Breast epithelium (tissue), 4 donors: ENCODE measurements around the gene PAN3. TPM values are rescaled to one million over a fixed set of nuclear protein-coding genes. Genes with fewer than 3 reads are reported as not detected.

Experiments
- DNase-seq, 2 donors: peaks; one replicate each; pipeline ENCODE4 v3.0.0-alpha.2; 2019; ENCODE audit warnings: low spot score in 2 of 2
- H3K27ac ChIP-seq, 2 donors: fragments of 200-600 bp; sonication (generic) in 1 of 2; one replicate each; pipeline ENCODE4 v1.5.1; 2016 to 2019; ENCODE audit warnings: mild to moderate bottlenecking in 1 of 2
- H3K27me3 ChIP-seq, 2 donors: fragments of 200-600 bp; sonication (generic) in 1 of 2; one replicate each; pipeline versions ENCODE4 v1.5.1 to v1.6.0; 2017 to 2019; ENCODE audit warnings: control low read depth in 1 of 2, mild to moderate bottlenecking in 1 of 2
- H3K36me3 ChIP-seq: fragments of 200-600 bp; one replicate; pipeline ENCODE4 v1.5.1; 2019
- H3K4me1 ChIP-seq, 2 donors: fragments of 200-600 bp; sonication (generic); one replicate each; pipeline ENCODE4 v1.5.1; 2016 to 2019; ENCODE audit warnings: control low read depth in 1 of 2
- H3K4me3 ChIP-seq, 3 donors: fragments of 200-600 bp; sonication (generic); 1 replicate in 2 of 3; 2 replicates in 1 of 3; pipeline ENCODE4 v1.5.1; 2016 to 2019; ENCODE audit warnings: mild to moderate bottlenecking in 3 of 3, moderate library complexity in 2 of 3
- H3K9me3 ChIP-seq, 2 donors: fragments of 200-600 bp; sonication (generic) in 1 of 2; one replicate each; pipeline ENCODE4 v1.5.1; 2016 to 2019; ENCODE audit warnings: control low read depth in 1 of 2
- POLR2A ChIP-seq: fragments of 450-650 bp; IDR thresholded peaks from one replicate; pipeline ENCODE4 v1.6.1; 2016; ENCODE audit warnings: antibody characterized with exemption, mild to moderate bottlenecking, moderate library complexity
- POLR2AphosphoS5 ChIP-seq, 3 donors: sonication (generic); formaldehyde crosslinking; IDR thresholded peaks; one replicate each; pipeline ENCODE4 v1.6.1; 2017; ENCODE audit warnings: antibody characterized with exemption in 3 of 3
- intact Hi-C: fragments of 100-400 bp; cut with DNase I; formaldehyde crosslinking; loops from one replicate; pipeline ENCODE4 v1.15.1; 2023; ENCODE audit warnings: low total_unique reads
- total RNA-seq, 3 donors: library from RNA; depleted of rRNA; stranded (reverse); fragments of >200 nt; gene quantifications; one replicate each; pipeline ENCODE4 v1.1.0, GENCODE V29; 2016
- TF ChIP-seq, protein P1 (sequence below), 3 donors: fragments of 450-650 bp; IDR thresholded peaks; one replicate each; pipeline ENCODE4 v1.5.1; 2016 to 2017; ENCODE audit warnings: antibody characterized with exemption in 3 of 3, mild to moderate bottlenecking in 3 of 3, moderate library complexity in 3 of 3

PAN3 gene
- total RNA-seq, 3 donors from 2014 or later: 39.0 to 75.2 (median 50.8) TPM

DNA sequence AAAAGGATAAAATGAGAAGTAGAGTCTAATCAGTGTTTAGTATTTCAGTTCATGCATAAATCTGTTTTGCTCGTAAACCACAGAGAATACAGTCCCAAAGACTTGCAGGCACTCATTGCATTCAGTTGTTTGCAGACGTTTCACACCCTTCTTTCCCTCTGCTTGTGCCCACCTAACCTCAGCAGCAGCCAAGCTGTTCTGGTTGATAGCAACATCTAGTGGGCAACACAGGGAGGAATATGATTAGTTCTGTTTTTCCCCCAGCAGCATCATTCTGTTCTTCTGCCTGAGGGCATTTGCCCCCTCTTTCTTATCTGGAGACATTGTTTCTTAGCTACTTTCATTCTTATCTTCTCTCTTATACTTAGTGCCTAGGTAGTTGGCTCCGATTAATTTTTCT, 135.6 kb downstream of the PAN3 start:
- Histone ChIP-seq H3K36me3 (no peaks in the 10 kb centered on the region), H3K27ac (no peak overlapping the region), H3K4me3 (no peak overlapping the region), H3K4me1 (no peaks in the 10 kb centered on the region), H3K27me3 (no peaks in the 10 kb centered on the region), H3K9me3 (no peaks in the 10 kb centered on the region)
- no peak for DNase-seq
- TF ChIP-seq POLR2A: no peak
- no peak for TF ChIP-seq POLR2AphosphoS5 (IDR thresholded peaks at IDR 0.05)
- TF ChIP-seq, protein P1, sequence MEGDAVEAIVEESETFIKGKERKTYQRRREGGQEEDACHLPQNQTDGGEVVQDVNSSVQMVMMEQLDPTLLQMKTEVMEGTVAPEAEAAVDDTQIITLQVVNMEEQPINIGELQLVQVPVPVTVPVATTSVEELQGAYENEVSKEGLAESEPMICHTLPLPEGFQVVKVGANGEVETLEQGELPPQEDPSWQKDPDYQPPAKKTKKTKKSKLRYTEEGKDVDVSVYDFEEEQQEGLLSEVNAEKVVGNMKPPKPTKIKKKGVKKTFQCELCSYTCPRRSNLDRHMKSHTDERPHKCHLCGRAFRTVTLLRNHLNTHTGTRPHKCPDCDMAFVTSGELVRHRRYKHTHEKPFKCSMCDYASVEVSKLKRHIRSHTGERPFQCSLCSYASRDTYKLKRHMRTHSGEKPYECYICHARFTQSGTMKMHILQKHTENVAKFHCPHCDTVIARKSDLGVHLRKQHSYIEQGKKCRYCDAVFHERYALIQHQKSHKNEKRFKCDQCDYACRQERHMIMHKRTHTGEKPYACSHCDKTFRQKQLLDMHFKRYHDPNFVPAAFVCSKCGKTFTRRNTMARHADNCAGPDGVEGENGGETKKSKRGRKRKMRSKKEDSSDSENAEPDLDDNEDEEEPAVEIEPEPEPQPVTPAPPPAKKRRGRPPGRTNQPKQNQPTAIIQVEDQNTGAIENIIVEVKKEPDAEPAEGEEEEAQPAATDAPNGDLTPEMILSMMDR (IDR thresholded peaks at IDR 0.05): no peak
- intact Hi-C loops: no loop called here

DNA sequence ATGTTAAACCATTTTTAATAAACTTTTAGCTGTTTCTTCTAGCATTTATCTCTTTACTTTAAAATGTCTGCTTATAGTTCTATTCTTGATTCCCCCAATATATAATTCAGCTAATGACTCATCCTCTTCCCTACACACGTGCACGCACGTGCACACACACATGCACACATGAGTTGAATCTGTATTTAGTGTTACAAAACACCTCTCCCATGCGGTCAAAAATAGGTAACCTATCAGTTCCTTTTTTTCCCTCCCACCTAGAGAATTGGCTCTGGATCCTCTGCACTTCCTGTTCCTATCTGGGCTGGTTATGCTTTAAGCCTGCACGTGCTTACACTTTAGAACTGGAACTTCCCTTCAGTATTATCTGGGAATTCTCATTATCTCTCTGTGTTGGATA, 144.1 kb downstream of the PAN3 start:
- TF ChIP-seq, protein P1 (IDR thresholded peaks at IDR 0.05): no peak
- TF ChIP-seq POLR2AphosphoS5 (IDR thresholded peaks at IDR 0.05) (no peak), POLR2A (no peak)
- H3K36me3 ChIP-seq: peaks cover 3% of the 10 kb centered on the region
- no peak for DNase-seq

DNA sequence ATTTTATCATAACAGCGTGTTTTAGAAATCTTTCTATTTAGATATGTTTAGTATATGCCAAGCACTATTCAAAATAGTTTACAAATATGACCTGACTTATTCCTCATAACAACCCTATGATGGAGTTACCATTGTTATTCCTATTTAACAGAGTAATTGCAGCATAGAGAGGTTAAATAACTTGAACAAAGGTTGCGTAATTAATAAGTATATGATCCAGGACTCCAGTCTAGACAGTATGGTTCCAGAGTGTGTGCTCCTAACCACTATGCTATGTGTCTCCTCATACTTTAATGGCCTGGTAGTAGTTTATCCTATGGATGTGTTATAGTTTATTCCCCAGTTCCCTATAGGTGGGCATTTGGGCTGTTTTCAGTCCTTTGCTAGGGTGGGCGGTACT, 145.3 kb downstream of the PAN3 start:
- Histone ChIP-seq H3K9me3 (no peaks in the 10 kb centered on the region), H3K27me3 (no peaks in the 10 kb centered on the region), H3K27ac (no peak overlapping the region), H3K4me3 (no peak overlapping the region), H3K36me3 (peaks cover 9% of the 10 kb centered on the region), H3K4me1 (no peaks in the 10 kb centered on the region)
- intact Hi-C loops: no loop called here
- DNase-seq: no peak
- TF ChIP-seq, protein P1 (IDR thresholded peaks at IDR 0.05): no peak
- no peak for TF ChIP-seq POLR2A
- TF ChIP-seq POLR2AphosphoS5 (IDR thresholded peaks at IDR 0.05): no peak

More for the DNA sequence above, 144.1 kb downstream of the PAN3 start:
- no peaks in the 10 kb centered on the region for H3K9me3 ChIP-seq
- H3K27me3 ChIP-seq: no peaks in the 10 kb centered on the region
- intact Hi-C loops: no loop called here
- no peaks in the 10 kb centered on the region for H3K4me1 ChIP-seq
- no peak overlapping the region for H3K4me3 ChIP-seq
- no peak overlapping the region for H3K27ac ChIP-seq

DNA sequence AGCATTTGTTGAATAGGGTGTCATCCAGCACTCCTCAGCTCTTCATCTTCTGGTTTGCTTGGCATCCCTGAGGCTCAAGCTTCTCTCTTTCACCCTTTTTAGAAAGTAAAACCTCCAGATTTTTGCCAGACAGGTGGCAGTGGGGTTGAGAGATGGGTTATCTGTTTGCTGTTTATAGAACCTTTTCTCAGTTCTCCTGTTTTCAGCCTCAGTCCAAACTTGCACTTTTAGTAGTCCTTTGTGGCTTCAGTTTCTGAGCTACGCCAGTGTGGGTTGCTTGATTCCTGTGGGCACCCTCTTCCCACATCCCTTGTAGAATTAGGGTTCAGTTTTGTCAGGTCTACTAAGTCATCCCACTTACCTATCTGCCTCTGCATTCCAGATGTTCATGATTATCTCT, 147.9 kb downstream of the PAN3 start:
- peaks cover 9% of the 10 kb centered on the region for H3K36me3 ChIP-seq
- no peak for TF ChIP-seq POLR2A
- TF ChIP-seq, protein P1 (IDR thresholded peaks at IDR 0.05): no peak
- TF ChIP-seq POLR2AphosphoS5 (IDR thresholded peaks at IDR 0.05): no peak
- H3K4me3 ChIP-seq: no peak overlapping the region
- DNase-seq: no peak
- no peaks in the 10 kb centered on the region for H3K27me3 ChIP-seq
- H3K9me3 ChIP-seq: no peaks in the 10 kb centered on the region
- intact Hi-C loops: no loop called here
- H3K4me1 ChIP-seq: no peaks in the 10 kb centered on the region
- H3K27ac ChIP-seq: no peak overlapping the region

DNA sequence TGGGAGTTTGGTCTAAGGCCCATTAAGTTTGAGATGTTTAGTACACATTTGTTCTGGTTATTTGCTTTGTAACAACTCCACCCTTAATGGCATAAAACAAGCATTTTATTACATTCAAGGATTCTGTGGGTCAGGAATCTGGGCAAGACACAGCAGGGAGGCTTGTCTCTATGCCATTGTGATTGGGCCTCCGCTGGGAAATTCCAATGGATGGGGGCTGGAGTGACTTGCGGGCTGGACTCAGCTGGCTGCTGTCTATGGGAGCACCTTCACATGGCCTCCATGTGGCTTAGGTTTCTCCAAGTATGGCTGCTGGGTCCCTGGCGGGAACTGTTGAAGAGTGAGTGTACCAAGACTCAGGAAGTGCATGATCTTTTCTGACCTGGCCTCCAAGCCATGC, 159.0 kb downstream of the PAN3 start:
- Histone ChIP-seq H3K9me3 (no peaks in the 10 kb centered on the region), H3K27me3 (no peaks in the 10 kb centered on the region), H3K4me1 (no peaks in the 10 kb centered on the region), H3K36me3 (no peaks in the 10 kb centered on the region), H3K4me3 (no peak overlapping the region), H3K27ac (no peak overlapping the region)
- no peak for DNase-seq
- intact Hi-C loops: no loop called here
- no peak for TF ChIP-seq POLR2AphosphoS5 (IDR thresholded peaks at IDR 0.05)
- TF ChIP-seq POLR2A: no peak
- TF ChIP-seq, protein P1 (IDR thresholded peaks at IDR 0.05): no peak
